Tibial nerve (tissue), 4 donors: ENCODE measurements around the gene MTERF1. TPM values are rescaled to one million over a fixed set of nuclear protein-coding genes. Genes with fewer than 3 reads are reported as not detected.
"Not testable (repeated sequence)": the region's sequence is repeated elsewhere in the genome, so short reads cannot be mapped to it uniquely, and the experiment has no call there.

Source experiments
- DNase-seq, 2 donors: peaks; one replicate each; pipeline ENCODE4 v3.0.0-alpha.2; 2019; ENCODE audit warnings: low spot score in 2 of 2
- H3K27ac ChIP-seq, 4 donors: fragments of 200-600 bp; sonication (generic) in 3 of 4; one replicate each; pipeline ENCODE4 v1.5.1; 2017 to 2019; ENCODE audit warnings: mild to moderate bottlenecking in 1 of 4
- H3K27me3 ChIP-seq, 2 donors: fragments of 200-600 bp; sonication (generic) in 1 of 2; one replicate each; pipeline versions ENCODE4 v1.5.1 to v1.6.0; 2017 to 2019
- H3K36me3 ChIP-seq, 3 donors: fragments of 200-600 bp; sonication (generic); one replicate each; pipeline ENCODE4 v1.5.1; 2018 to 2019
- H3K4me1 ChIP-seq, 4 donors: fragments of 200-600 bp; sonication (generic) in 3 of 4; one replicate each; pipeline ENCODE4 v1.5.1; 2017 to 2019
- H3K4me3 ChIP-seq, 4 donors: fragments of 200-600 bp; sonication (generic) in 3 of 4; one replicate each; pipeline ENCODE4 v1.5.1; 2017 to 2019; ENCODE audit warnings: mild to moderate bottlenecking in 1 of 4, moderate library complexity in 1 of 4
- H3K9me3 ChIP-seq, 4 donors: fragments of 200-600 bp; sonication (generic) in 3 of 4; one replicate each; pipeline ENCODE4 v1.5.1; 2017 to 2019
- EP300 ChIP-seq, 2 donors: sonication (generic); formaldehyde crosslinking; IDR thresholded peaks; one replicate each; pipeline ENCODE4 v1.6.1; 2017; ENCODE audit warnings: antibody characterized with exemption in 2 of 2, mild to moderate bottlenecking in 1 of 2
- POLR2A ChIP-seq, 2 donors: fragments of 450-650 bp; IDR thresholded peaks; one replicate each; pipeline ENCODE4 v1.6.1; 2017; ENCODE audit warnings: antibody characterized with exemption in 2 of 2, mild to moderate bottlenecking in 2 of 2, moderate library complexity in 2 of 2
- whole genome bisulfite sequencing, 2 donors: methylation state at CpG; one replicate each; pipeline ENCODE4 v1.1.5; 2018; 5-methylcytosine and 5-hydroxymethylcytosine counted together
- total RNA-seq, 4 donors: library from RNA; depleted of rRNA; stranded (reverse); fragments of >200 nt; gene quantifications; one replicate each; pipeline ENCODE4 v1.1.0, GENCODE V29; 2016
- TF ChIP-seq, protein P1 (sequence below), 5 experiments: fragments of 200-600 bp in 3 of 5; fragments of 450-650 bp in 2 of 5; sonication (generic) in 3 of 5; IDR thresholded peaks; one replicate each; pipeline ENCODE4 v1.5.1; 2016 to 2019; ENCODE audit warnings: antibody characterized with exemption in 5 of 5, mild to moderate bottlenecking in 3 of 5, moderate library complexity in 2 of 5

Gene MTERF1
- total RNA-seq, 4 donors from 2014 or later, result 4.3 to 10.8 (median 9.3) TPM

DNA sequence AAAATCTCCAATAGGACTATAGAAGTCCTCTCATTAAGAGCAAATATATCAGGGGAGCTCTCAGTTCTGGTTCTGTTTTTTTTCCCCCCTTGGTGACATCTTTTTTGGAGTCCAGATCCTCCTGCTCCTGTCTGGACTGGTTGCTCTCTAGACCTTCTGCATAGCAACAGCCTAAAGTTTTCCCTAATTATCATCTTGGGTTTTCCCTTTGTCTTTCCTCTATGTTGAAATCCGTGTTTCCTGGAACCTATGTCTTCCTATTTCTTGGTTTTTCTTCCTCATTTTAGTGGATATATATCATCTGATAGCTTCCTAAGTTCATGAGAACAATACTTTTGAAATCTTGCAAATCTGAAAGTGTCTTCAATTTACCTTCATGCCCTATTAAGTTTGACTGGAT, 29.7 kb upstream of the MTERF1 start:
- Histone ChIP-seq H3K36me3 (no peaks in the 10 kb centered on the region), H3K4me3 (no peak overlapping the region), H3K4me1 (peaks cover 0 to 8% (median 3%) of the 10 kb centered on the region in 4 donors), H3K27me3 (no peaks in the 10 kb centered on the region), H3K9me3 (no peaks in the 10 kb centered on the region), H3K27ac (no peak overlapping the region)
- WGBS, 2 donors, result 64 to 73% methylated on average over 1 of the region's 1 CpG
- DNase-seq, result no peak
- no peak for TF ChIP-seq POLR2A (IDR thresholded peaks at IDR 0.05)
- TF ChIP-seq, protein P1, sequence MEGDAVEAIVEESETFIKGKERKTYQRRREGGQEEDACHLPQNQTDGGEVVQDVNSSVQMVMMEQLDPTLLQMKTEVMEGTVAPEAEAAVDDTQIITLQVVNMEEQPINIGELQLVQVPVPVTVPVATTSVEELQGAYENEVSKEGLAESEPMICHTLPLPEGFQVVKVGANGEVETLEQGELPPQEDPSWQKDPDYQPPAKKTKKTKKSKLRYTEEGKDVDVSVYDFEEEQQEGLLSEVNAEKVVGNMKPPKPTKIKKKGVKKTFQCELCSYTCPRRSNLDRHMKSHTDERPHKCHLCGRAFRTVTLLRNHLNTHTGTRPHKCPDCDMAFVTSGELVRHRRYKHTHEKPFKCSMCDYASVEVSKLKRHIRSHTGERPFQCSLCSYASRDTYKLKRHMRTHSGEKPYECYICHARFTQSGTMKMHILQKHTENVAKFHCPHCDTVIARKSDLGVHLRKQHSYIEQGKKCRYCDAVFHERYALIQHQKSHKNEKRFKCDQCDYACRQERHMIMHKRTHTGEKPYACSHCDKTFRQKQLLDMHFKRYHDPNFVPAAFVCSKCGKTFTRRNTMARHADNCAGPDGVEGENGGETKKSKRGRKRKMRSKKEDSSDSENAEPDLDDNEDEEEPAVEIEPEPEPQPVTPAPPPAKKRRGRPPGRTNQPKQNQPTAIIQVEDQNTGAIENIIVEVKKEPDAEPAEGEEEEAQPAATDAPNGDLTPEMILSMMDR (IDR thresholded peaks at IDR 0.05), result no peak
- TF ChIP-seq EP300 (IDR thresholded peaks at IDR 0.05), result no peak

DNA sequence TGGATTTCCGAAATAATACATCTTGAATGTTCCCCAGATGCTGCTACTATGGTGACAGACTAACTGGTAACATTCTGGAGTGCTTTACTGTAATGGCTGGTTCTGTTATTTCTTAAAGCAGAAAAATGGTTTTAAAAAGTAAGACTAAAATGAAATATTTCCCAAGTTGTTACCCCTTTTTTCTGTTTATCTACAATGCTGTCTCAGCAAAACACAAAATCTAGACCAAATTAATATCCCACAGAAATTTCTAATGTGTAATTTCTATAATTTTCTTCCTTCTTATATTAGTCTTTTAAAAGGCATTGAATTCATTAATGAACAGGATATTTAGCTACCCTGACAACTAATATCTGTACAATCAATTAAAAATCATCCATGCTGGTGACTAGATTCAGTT, 19.1 kb upstream of the MTERF1 start:
- Histone ChIP-seq H3K4me3 (no peak overlapping the region), H3K27ac (no peak overlapping the region), H3K36me3 (no peaks in the 10 kb centered on the region), H3K27me3 (no peaks in the 10 kb centered on the region), H3K9me3 (no peaks in the 10 kb centered on the region), H3K4me1 (no peaks in the 10 kb centered on the region)
- TF ChIP-seq EP300 (IDR thresholded peaks at IDR 0.05) (no peak), POLR2A (IDR thresholded peaks at IDR 0.05) (no peak)
- TF ChIP-seq, protein P1 (IDR thresholded peaks at IDR 0.05), result no peak
- 75 to 81% methylated on average over 1 of the region's 1 CpG for WGBS, 2 donors
- no peak for DNase-seq

DNA sequence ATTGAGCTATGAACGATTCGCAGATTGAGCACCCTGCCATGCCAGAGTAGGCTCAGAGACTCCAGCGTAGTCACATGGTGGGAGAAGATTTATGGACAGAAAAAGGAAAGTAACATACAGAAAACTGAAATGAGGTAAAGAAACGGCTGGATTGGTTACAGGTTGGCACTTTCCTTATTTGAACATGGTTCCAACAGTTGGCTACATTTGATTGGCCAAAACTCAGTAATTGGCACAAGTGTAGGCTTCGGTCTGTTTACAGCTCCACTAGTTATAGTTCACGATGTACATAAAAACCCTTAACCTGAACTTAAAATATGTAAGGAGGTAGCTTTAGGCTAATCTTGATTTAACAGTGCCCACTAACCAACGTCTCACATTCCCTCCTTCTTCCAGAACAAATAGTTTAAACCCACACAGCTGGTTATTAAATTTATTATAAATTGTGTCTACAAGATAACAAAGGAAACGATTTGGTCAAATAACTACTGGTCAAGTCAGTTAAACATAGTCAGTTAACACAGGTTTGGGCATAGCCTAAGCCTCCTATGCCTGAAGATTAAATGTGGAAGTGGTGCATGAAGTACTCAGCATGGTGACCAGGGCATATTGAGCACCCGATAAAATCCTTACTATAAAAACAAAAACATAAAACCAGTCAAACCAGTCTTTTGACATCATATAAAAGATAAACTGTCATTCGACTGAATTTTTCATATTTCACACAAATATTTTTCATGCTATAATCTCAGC, 17.9 kb upstream of the MTERF1 start:
- no peaks in the 10 kb centered on the region for H3K4me1 ChIP-seq
- TF ChIP-seq EP300 (IDR thresholded peaks at IDR 0.05), result no peak
- TF ChIP-seq POLR2A (IDR thresholded peaks at IDR 0.05), result no peak
- TF ChIP-seq, protein P1 (IDR thresholded peaks at IDR 0.05), result no peak
- H3K27me3 ChIP-seq, result no peaks in the 10 kb centered on the region
- H3K27ac ChIP-seq, result no peak overlapping the region
- no peaks in the 10 kb centered on the region for H3K36me3 ChIP-seq
- DNase-seq, result no peak
- H3K4me3 ChIP-seq, result no peak overlapping the region
- WGBS, 2 donors, result 83 to 84% methylated on average over 10 of the region's 10 CpGs
- no peaks in the 10 kb centered on the region for H3K9me3 ChIP-seq

DNA sequence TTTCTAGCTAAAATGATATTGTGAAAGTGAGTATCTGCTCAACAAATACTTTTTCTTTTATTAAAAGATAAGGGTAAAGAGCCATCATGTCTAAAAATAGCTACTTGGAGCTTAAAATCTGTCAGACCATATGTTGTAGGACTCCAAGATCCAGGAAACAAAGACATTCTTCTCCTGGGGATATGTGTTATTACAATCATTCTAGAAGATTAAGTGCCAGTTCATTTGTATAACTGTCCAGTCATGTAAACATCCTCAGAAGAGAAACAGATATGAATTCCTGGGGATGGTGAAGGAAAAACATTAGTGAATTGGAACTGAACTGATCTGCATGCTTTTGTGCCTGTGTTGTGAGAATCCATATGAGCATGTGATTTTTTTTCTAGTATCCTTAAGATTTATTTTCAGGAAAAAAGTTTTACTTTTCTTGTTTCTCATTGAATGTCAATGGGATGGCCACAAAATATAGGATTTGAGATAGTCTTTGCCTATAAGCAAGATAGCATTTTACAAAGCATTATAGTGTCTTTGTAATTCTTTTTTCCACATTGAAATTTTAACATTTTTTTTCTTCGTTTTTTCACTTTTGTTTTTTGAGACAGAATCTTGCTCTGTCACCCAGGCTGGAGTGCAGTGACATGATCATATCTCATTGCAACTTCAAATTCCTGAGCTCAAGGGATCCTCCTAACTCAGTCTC, 14.4 kb upstream of the MTERF1 start:
- DNase-seq, result no peak
- TF ChIP-seq POLR2A (IDR thresholded peaks at IDR 0.05) (no peak), EP300 (IDR thresholded peaks at IDR 0.05) (no peak)
- H3K27ac ChIP-seq, result no peak overlapping the region
- H3K9me3 ChIP-seq, result no peaks in the 10 kb centered on the region
- no peaks in the 10 kb centered on the region for H3K4me1 ChIP-seq
- H3K27me3 ChIP-seq, result no peaks in the 10 kb centered on the region
- no peak overlapping the region for H3K4me3 ChIP-seq
- 64 to 90% methylated on average over 1 of the region's 1 CpG for WGBS, 2 donors
- H3K36me3 ChIP-seq, result no peaks in the 10 kb centered on the region

DNA sequence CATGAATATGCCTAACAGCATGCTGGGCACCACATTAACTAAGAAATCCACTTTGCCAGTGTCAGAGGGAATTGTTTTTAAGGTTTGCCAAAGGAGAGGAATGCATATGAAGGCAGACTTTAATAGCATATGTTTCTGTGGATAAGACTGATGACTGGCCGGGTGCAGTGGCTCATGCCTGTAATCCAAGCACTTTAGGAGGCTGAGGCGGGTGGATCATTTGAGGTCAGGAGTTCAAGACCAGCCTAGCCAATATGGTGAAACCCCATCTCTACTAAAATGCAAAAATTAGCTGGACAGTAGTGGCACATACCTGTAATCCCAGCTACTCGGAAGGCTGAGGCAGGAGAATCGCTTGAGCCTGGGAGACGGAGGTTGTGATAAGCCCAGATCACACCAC, 13.2 kb upstream of the MTERF1 start:
- H3K27me3 ChIP-seq, H3K4me3 ChIP-seq, H3K36me3 ChIP-seq, DNase-seq, H3K4me1 ChIP-seq, H3K9me3 ChIP-seq, H3K27ac ChIP-seq: not testable (repeated sequence)
- 90 to 95% methylated on average over 5 of the region's 5 CpGs for WGBS, 2 donors

DNA sequence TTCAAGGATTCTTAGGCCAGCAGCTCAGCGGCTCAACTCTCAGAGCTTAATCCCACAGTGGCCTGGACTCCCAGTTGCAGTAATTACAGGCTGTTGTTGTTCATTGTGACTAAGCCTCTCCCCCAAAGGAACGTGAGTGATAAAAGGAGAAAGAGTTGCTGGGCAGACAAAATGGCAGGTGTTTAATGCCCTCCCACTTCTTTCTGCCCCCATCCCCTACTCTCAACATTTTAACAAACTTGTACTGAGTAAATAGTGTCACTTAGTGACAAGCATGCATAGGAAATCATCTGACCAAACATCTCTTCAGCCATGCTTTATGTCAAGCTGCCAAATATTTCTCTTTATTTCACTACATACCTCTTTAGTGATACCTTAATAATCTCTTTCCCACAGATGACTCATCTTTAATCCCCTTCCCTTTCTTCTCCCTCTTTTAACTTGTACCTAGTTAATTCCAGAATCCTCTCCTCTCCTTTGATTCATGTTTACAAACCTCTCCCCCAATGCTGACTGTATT, 12.4 kb upstream of the MTERF1 start:
- peaks cover 0 to 1% (median 0%) of the 10 kb centered on the region in 3 donors for H3K36me3 ChIP-seq
- H3K9me3 ChIP-seq, result peaks cover 0 to under 1% (median 0%) of the 10 kb centered on the region in 4 donors
- no peak for TF ChIP-seq EP300 (IDR thresholded peaks at IDR 0.05)
- TF ChIP-seq, protein P1 (IDR thresholded peaks at IDR 0.05), result no peak
- TF ChIP-seq POLR2A (IDR thresholded peaks at IDR 0.05), result no peak
- no peaks in the 10 kb centered on the region for H3K4me1 ChIP-seq
- WGBS, 2 donors, result 26 to 32% methylated on average over 2 of the region's 2 CpGs
- no peak overlapping the region for H3K4me3 ChIP-seq
- H3K27ac ChIP-seq, result no peak overlapping the region
- no peak for DNase-seq
- no peaks in the 10 kb centered on the region for H3K27me3 ChIP-seq
